ENCODE measurements around the gene MAGI2. TPM values are rescaled to one million over a fixed set of nuclear protein-coding genes. Genes with fewer than 3 reads are reported as not detected.

Gene MAGI2
- total RNA-seq, 1 experiment from 2014 or later = 0.34 TPM

- CTCF ChIA-PET = no interaction called here
- no TSS peak for BruUV-seq (replicated peaks)
- Histone ChIP-seq H3K27me3 (replicated peaks; ENCODE audit: insufficient read depth, low read depth, low read length, poor library complexity) (peaks cover 63% of the 10 kb centered on the region), H3K9me3 (ENCODE audit: low read depth, low read length, poor library complexity, severe bottlenecking) (no peaks in the 10 kb centered on the region), H3K36me3 (ENCODE audit: insufficient read depth, low read length, poor library complexity, severe bottlenecking) (no peaks in the 10 kb centered on the region), H3K4me3 (ENCODE audit: low read depth, low read length, poor library complexity, severe bottlenecking) (no peak overlapping the region), H3K4me1 (ENCODE audit: insufficient read depth, low read length, poor library complexity, severe bottlenecking) (no peaks in the 10 kb centered on the region), H3K27ac (ENCODE audit: low read depth, low read length, poor library complexity, severe bottlenecking) (no peak overlapping the region)
- TF ChIP-seq EZH2 (IDR thresholded peaks at IDR 0.05; ENCODE audit: borderline replicate concordance, low read depth, low read length, poor library complexity, severe bottlenecking) (no peak), CTCF (conservative IDR thresholded peaks at IDR 0.05; ENCODE audit: low read depth, low read length) (no peak)
- POLR2A ChIA-PET (ENCODE audit: low non-redundant PET) = no interaction called here
- intact Hi-C loops (cut with micrococcal nuclease; ENCODE audit: unreplicated experiment) = no loop called here
- DNase-seq (ENCODE audit: low spot score) = no peak
Observed at GRCh38 chr7:79339208-79339925, 114.1 kb downstream of the MAGI2 start.

- no peak for TF ChIP-seq EZH2 (IDR thresholded peaks at IDR 0.05; ENCODE audit: borderline replicate concordance, low read depth, low read length, poor library complexity, severe bottlenecking)
- no peak for TF ChIP-seq CTCF (conservative IDR thresholded peaks at IDR 0.05; ENCODE audit: low read depth, low read length)
- intact Hi-C loops (cut with micrococcal nuclease; ENCODE audit: unreplicated experiment) = no loop called here
- ChIA-PET POLR2A (ENCODE audit: low non-redundant PET) (no interaction called here), CTCF (no interaction called here)
- no peak for DNase-seq (ENCODE audit: low spot score)
- no peak overlapping the region for H3K27ac ChIP-seq (ENCODE audit: low read depth, low read length, poor library complexity, severe bottlenecking)
- no peak overlapping the region for H3K4me3 ChIP-seq (ENCODE audit: low read depth, low read length, poor library complexity, severe bottlenecking)
- no peaks in the 10 kb centered on the region for H3K9me3 ChIP-seq (ENCODE audit: low read depth, low read length, poor library complexity, severe bottlenecking)
- no TSS peak for BruUV-seq (replicated peaks)
- no peaks in the 10 kb centered on the region for H3K36me3 ChIP-seq (ENCODE audit: insufficient read depth, low read length, poor library complexity, severe bottlenecking)
- no peaks in the 10 kb centered on the region for H3K4me1 ChIP-seq (ENCODE audit: insufficient read depth, low read length, poor library complexity, severe bottlenecking)
- H3K27me3 ChIP-seq (replicated peaks; ENCODE audit: insufficient read depth, low read depth, low read length, poor library complexity) = peaks cover 72% of the 10 kb centered on the region
Observed at GRCh38 chr7:79337717-79338116, 115.8 kb downstream of the MAGI2 start.

GRCh38 chr7:79334841-79335240 lies 118.6 kb downstream of the MAGI2 start:
- Histone ChIP-seq H3K27ac (ENCODE audit: low read depth, low read length, poor library complexity, severe bottlenecking) (no peak overlapping the region), H3K4me1 (ENCODE audit: insufficient read depth, low read length, poor library complexity, severe bottlenecking) (no peaks in the 10 kb centered on the region), H3K27me3 (replicated peaks; ENCODE audit: insufficient read depth, low read depth, low read length, poor library complexity) (peaks cover 58% of the 10 kb centered on the region), H3K9me3 (ENCODE audit: low read depth, low read length, poor library complexity, severe bottlenecking) (no peaks in the 10 kb centered on the region), H3K36me3 (ENCODE audit: insufficient read depth, low read length, poor library complexity, severe bottlenecking) (no peaks in the 10 kb centered on the region), H3K4me3 (ENCODE audit: low read depth, low read length, poor library complexity, severe bottlenecking) (no peak overlapping the region)
- POLR2A ChIA-PET (ENCODE audit: low non-redundant PET) = no interaction called here
- CTCF ChIA-PET = no interaction called here
- no peak for DNase-seq (ENCODE audit: low spot score)
- intact Hi-C loops (cut with micrococcal nuclease; ENCODE audit: unreplicated experiment) = no loop called here
- no TSS peak for BruUV-seq (replicated peaks)
- TF ChIP-seq CTCF (conservative IDR thresholded peaks at IDR 0.05; ENCODE audit: low read depth, low read length) = no peak
- no peak for TF ChIP-seq EZH2 (IDR thresholded peaks at IDR 0.05; ENCODE audit: borderline replicate concordance, low read depth, low read length, poor library complexity, severe bottlenecking)

All from A673 (cell line).